B cell (primary cell): Measurements from ENCODE around the gene OST4. TPM values are rescaled to one million over a fixed set of nuclear protein-coding genes. Genes with fewer than 3 reads are reported as not detected.

Experiments used
- ATAC-seq: fragments of 200-7000 bp; cut with Tn5 transposase; one replicate; pipeline ENCODE4 v1.10.0; 2021; ENCODE audit warnings: low read depth, mild to moderate bottlenecking, moderate number of reproducible peaks, moderate library complexity
- CTCF ChIA-PET: fragments of 350-600 bp; sonication (Branson Sonifier 250); formaldehyde crosslinking; loops from one replicate; lab custom pipeline; 2021; ENCODE audit warnings: antibody characterized with exemption, inconsistent platforms; lab: Charles Lee
- POLR2A ChIA-PET: fragments of 350-600 bp; sonication (Branson Sonifier 250); formaldehyde crosslinking; loops from one replicate; lab custom pipeline; 2021; ENCODE audit warnings: antibody characterized with exemption; lab: Charles Lee
- DNase-seq: peaks from one replicate; pipeline ENCODE4 v3.0.0; 2013
- H2AFZ ChIP-seq: 2 replicates; pipeline ENCODE4 v1.6.1; 2012; ENCODE audit warnings: mild to moderate bottlenecking, low read depth, low read length; ENCODE audit not compliant: insufficient read depth, poor library complexity, severe bottlenecking
- H3K27ac ChIP-seq, 2 donors: 1 replicate in 1 of 2; 2 replicates in 1 of 2; pipeline ENCODE4 v1.5.1; 2012 to 2013; ENCODE audit warnings: low read length in 2 of 2, mild to moderate bottlenecking in 2 of 2, moderate library complexity in 1 of 2
- H3K27me3 ChIP-seq, 4 experiments: fragments of 200-600 bp in 1 of 4; sonication (generic) in 1 of 4; replicated peaks in 1 of 4; 1 replicate in 2 of 4; 2 replicates in 2 of 4; pipeline versions ENCODE4 v1.6.1 to v1.7.0; 2013 to 2016; ENCODE audit warnings: low read length in 3 of 4, mild to moderate bottlenecking in 2 of 4, mixed read lengths in 1 of 4, moderate library complexity in 1 of 4; ENCODE audit not compliant: insufficient read depth in 4 of 4, control insufficient read depth in 3 of 4; ENCODE audit errors: control extremely low read depth in 1 of 4
- H3K36me3 ChIP-seq, 2 experiments: replicated peaks in 1 of 2; 1 replicate in 1 of 2; 2 replicates in 1 of 2; pipeline versions ENCODE4 v1.6.1 to v1.7.1; 2013; ENCODE audit warnings: low read length in 1 of 2; ENCODE audit not compliant: insufficient read depth in 2 of 2, control insufficient read depth in 1 of 2; ENCODE audit errors: control extremely low read depth in 1 of 2, extremely low read depth in 1 of 2
- H3K4me1 ChIP-seq, 2 donors: fragments of 200-600 bp in 1 of 2; sonication (generic) in 1 of 2; 1 replicate in 1 of 2; 2 replicates in 1 of 2; pipeline versions ENCODE4 v1.5.1 to v1.6.1; 2013 to 2017; ENCODE audit warnings: low read length in 2 of 2; ENCODE audit not compliant: control insufficient read depth in 2 of 2, insufficient read depth in 2 of 2
- H3K4me2 ChIP-seq: replicated peaks from 2 replicates; pipeline ENCODE3; 2012; ENCODE audit warnings: mild to moderate bottlenecking, low read depth, low read length; ENCODE audit not compliant: poor library complexity, severe bottlenecking
- H3K4me3 ChIP-seq, 5 experiments: fragments of 200-600 bp in 1 of 5; sonication (generic) in 1 of 5; 1 replicate in 3 of 5; 2 replicates in 2 of 5; pipeline versions ENCODE4 v1.5.1 to v1.7.0; 2011 to 2016; ENCODE audit warnings: low read length in 4 of 5, mild to moderate bottlenecking in 4 of 5, low read depth in 2 of 5, control low read depth in 1 of 5, moderate library complexity in 1 of 5; ENCODE audit not compliant: insufficient read depth in 1 of 5; ENCODE audit errors: control extremely low read depth in 1 of 5, extremely low read depth in 1 of 5
- H3K79me2 ChIP-seq: fragments of 200-600 bp; sonication (generic); one replicate; pipeline ENCODE4 v1.6.0; 2016; ENCODE audit warnings: low read length; ENCODE audit not compliant: control insufficient read depth, insufficient read depth
- H3K9ac ChIP-seq: fragments of 200-600 bp; sonication (generic); 2 replicates; pipeline ENCODE4 v1.6.1; 2017; ENCODE audit warnings: mild to moderate bottlenecking, low read length, moderate library complexity
- H3K9me3 ChIP-seq, 3 donors: one replicate each; pipeline versions ENCODE4 v1.6.1 to v1.7.1; 2013; ENCODE audit warnings: low read length in 2 of 3; ENCODE audit not compliant: control insufficient read depth in 2 of 3, insufficient read depth in 1 of 3; ENCODE audit errors: control extremely low read depth in 1 of 3
- H4K20me1 ChIP-seq: 2 replicates; pipeline ENCODE4 v1.6.0; 2012; ENCODE audit warnings: mild to moderate bottlenecking, low read length; ENCODE audit not compliant: insufficient read depth, control insufficient read depth, poor library complexity, severe bottlenecking
- H3K27ac Mint-ChIP-seq: one replicate; pipeline ENCODE4 v1.8.0; 2021; ENCODE audit warnings: mixed read lengths
- H3K27me3 Mint-ChIP-seq: one replicate; pipeline ENCODE4 v1.8.0; 2021; ENCODE audit warnings: mixed read lengths
- H3K4me1 Mint-ChIP-seq: one replicate; pipeline ENCODE4 v1.8.0; 2021; ENCODE audit warnings: mixed read lengths
- H3K4me3 Mint-ChIP-seq: one replicate; pipeline ENCODE4 v1.8.0; 2021; ENCODE audit warnings: mixed read lengths
- H3K9me3 Mint-ChIP-seq: one replicate; pipeline ENCODE4 v1.8.0; 2022; ENCODE audit warnings: mixed read lengths; ENCODE audit not compliant: insufficient read depth
- CTCF ChIP-seq: fragments of 200-600 bp; IDR thresholded peaks from one replicate; pipeline ENCODE4 v1.8.0; 2022; ENCODE audit warnings: antibody characterized with exemption, mild to moderate bottlenecking
- EZH2 ChIP-seq: IDR thresholded peaks from 2 replicates; pipeline ENCODE4 v1.6.1; 2012; ENCODE audit warnings: borderline replicate concordance, low read depth, mild to moderate bottlenecking, moderate library complexity, low read length; ENCODE audit not compliant: insufficient read depth, poor library complexity, severe bottlenecking
- WGBS: methylation state at CpG from one replicate; pipeline ENCODE4 v1.1.5; 2013; ENCODE audit warnings: missing lambda C conversion rate; ENCODE audit not compliant: insufficient coverage; 5-methylcytosine and 5-hydroxymethylcytosine counted together
- intact Hi-C: fragments of 100-400 bp; cut with micrococcal nuclease; formaldehyde crosslinking; loops from one replicate; pipeline ENCODE4 v1.10.0; 2022
- polyA plus RNA-seq: library from polyadenylated mRNA; depleted of rRNA; stranded (reverse); fragments of >200 nt; gene quantifications from 2 replicates; pipeline ENCODE4 v1.2.3, GENCODE V29; 2012
- total RNA-seq, 2 donors: library from RNA; stranded (reverse); fragments of 120-200 nt in 1 of 2; gene quantifications; 1 replicate in 1 of 2; 2 replicates in 1 of 2; pipeline versions ENCODE4 v1.2.3 to v1.2.4, GENCODE V29; 2013 to 2022

The OST4 gene
- total and polyA plus RNA-seq, 2 donors (not counting 1 experiment from before 2014, with no cell fraction given), result 195 to 257 TPM

- Histone ChIP-seq H4K20me1 (no peaks in the 10 kb centered on the region), H3K9me3 (no peaks in the 10 kb centered on the region), H3K4me3 (peak overlapping the region; percentile 57 to 94 (median 81)), H3K27me3 (no peaks in the 10 kb centered on the region), H3K4me1 (peaks cover 4 to 15% of the 10 kb centered on the region in 2 donors), H3K27ac (peak overlapping the region; percentile 18 to 55), H3K4me2 (peak overlapping the region; percentile 94), H3K79me2 (no peaks in the 10 kb centered on the region), H3K9ac (peak overlapping the region; percentile 74), H2AFZ (peak overlapping the region; percentile 91), H3K36me3 (peaks cover 0 to 7% of the 10 kb centered on the region in 2 experiments)
- H3K4me1 Mint-ChIP-seq, result peaks cover 17% of the 10 kb centered on the region
- peak overlapping the region; percentile 100 for H3K27ac Mint-ChIP-seq
- peak; percentile 7 for ATAC-seq
- H3K27me3 Mint-ChIP-seq, result peaks cover 7% of the 10 kb centered on the region
- DNase-seq, result peak; percentile 81
- intact Hi-C loops, result loop anchor here (1.0 kb wide), 5 partner anchors 7 to 163 kb away; partner anchors contain the start of genes ATRAID, PREB, SLC5A6 and TMEM214
- TF ChIP-seq CTCF, result no peak
- TF ChIP-seq EZH2, result no peak
- POLR2A ChIA-PET, result interaction anchor here (1.3 to 4.2 kb wide), 7 partner anchors 7 to 32 kb away, joined by 3 to 48 read pairs (median 12); partner anchors contain the start of genes OST4 and TMEM214
- CTCF ChIA-PET, result interaction anchor here (0.6 to 3.7 kb wide), 14 partner anchors 9 to 204 kb away, joined by 3 to 27 read pairs (median 4); partner anchors contain the start of genes KHK, OST4 and TMEM214
- peak overlapping the region; percentile 95 for H3K4me3 Mint-ChIP-seq
- no peaks in the 10 kb centered on the region for H3K9me3 Mint-ChIP-seq
- 10% methylated on average over 48 of the region's 52 CpGs for WGBS
Observed at GRCh38 chr2:27049422-27050280, 21.8 kb downstream of the OST4 start.
